Panc1 (cell line): ENCODE measurements around the gene ORC3. TPM values are rescaled to one million over a fixed set of nuclear protein-coding genes. Genes with fewer than 3 reads are reported as not detected.

Experiments used
- ATAC-seq: fragments of 200-7000 bp; cut with Tn5 transposase; 2 replicates; pipeline ENCODE4 v1.9.1; 2020; ENCODE audit warnings: mild to moderate bottlenecking, moderate library complexity
- BruUV-seq: library from RNA; stranded (reverse); fragments of 400-500 nt; replicated peaks from 2 replicates; lab custom pipeline; 2021; lab: Mats Ljungman, UMichigan
- CTCF ChIA-PET: fragments of 300-600 bp; sonication (Branson Sonifier 250); formaldehyde crosslinking; loops from one replicate; lab custom pipeline; 2022; ENCODE audit warnings: antibody characterized with exemption; lab: Charles Lee
- POLR2A ChIA-PET: fragments of 300-600 bp; sonication (Branson Sonifier 250); formaldehyde crosslinking; loops from one replicate; lab custom pipeline; 2022; ENCODE audit warnings: antibody characterized with exemption; lab: Charles Lee
- DNase-seq: peaks from one replicate; pipeline ENCODE4 v3.0.0-alpha.2; 2010; ENCODE audit warnings: low read depth, low spot score
- H3K27ac ChIP-seq: 2 replicates; pipeline ENCODE4 v1.5.1; 2011; ENCODE audit warnings: mild to moderate bottlenecking, low read length, inconsistent platforms
- H3K27me3 ChIP-seq: fragments of 200-500 bp; sonication (Bioruptor generic); 2 replicates; pipeline ENCODE4 v1.6.0; 2014; ENCODE audit warnings: low read length, inconsistent platforms; ENCODE audit not compliant: control insufficient read depth, insufficient read depth
- H3K36me3 ChIP-seq: fragments of 200-500 bp; sonication (Bioruptor generic); 2 replicates; pipeline ENCODE4 v1.5.1; 2014; ENCODE audit warnings: inconsistent platforms, mild to moderate bottlenecking, low read length, moderate library complexity; ENCODE audit not compliant: control insufficient read depth, insufficient read depth
- H3K4me1 ChIP-seq: 2 replicates; pipeline ENCODE4 v1.5.1; 2011; ENCODE audit warnings: inconsistent platforms, mild to moderate bottlenecking, low read length, moderate library complexity; ENCODE audit not compliant: control insufficient read depth, insufficient read depth
- H3K4me3 ChIP-seq, 2 experiments: 2 replicates each; pipeline ENCODE4 v1.5.1; 2011 to 2012; ENCODE audit warnings: low read depth in 2 of 2, low read length in 2 of 2, mild to moderate bottlenecking in 2 of 2, inconsistent platforms in 1 of 2, moderate library complexity in 1 of 2
- H3K9me3 ChIP-seq: fragments of 200-500 bp; sonication (Bioruptor generic); 2 replicates; pipeline ENCODE4 v1.5.1; 2014; ENCODE audit warnings: low read depth, mild to moderate bottlenecking, inconsistent platforms, low read length, moderate library complexity; ENCODE audit not compliant: control insufficient read depth, insufficient read depth
- CTCF ChIP-seq: fragments of 450-650 bp; IDR thresholded peaks from 2 replicates; pipeline ENCODE4 v1.5.1; 2017; ENCODE audit warnings: mild to moderate bottlenecking
- POLR2AphosphoS5 ChIP-seq: IDR thresholded peaks from 2 replicates; pipeline ENCODE4 v1.6.1; 2012; ENCODE audit warnings: mild to moderate bottlenecking, low read depth, low read length, moderate library complexity
- REST ChIP-seq, 2 experiments: IDR thresholded peaks; 2 replicates each; pipeline ENCODE4 v1.6.1; 2011 to 2012; ENCODE audit warnings: low read depth in 2 of 2, control low read depth in 1 of 2, low read length in 1 of 2, mild to moderate bottlenecking in 1 of 2, moderate library complexity in 1 of 2; ENCODE audit not compliant: insufficient read depth in 1 of 2
- SIN3A ChIP-seq: IDR thresholded peaks from 2 replicates; pipeline ENCODE4 v1.6.1; 2012; ENCODE audit warnings: low read depth, mild to moderate bottlenecking, low read length, moderate library complexity, borderline replicate concordance; ENCODE audit not compliant: insufficient read depth
- TCF7L2 ChIP-seq: IDR thresholded peaks from 2 replicates; pipeline ENCODE4 v1.6.1; 2011; ENCODE audit warnings: mild to moderate bottlenecking, low read depth, low read length, inconsistent platforms
- in situ Hi-C: cut with HindIII; loops from 2 replicates; pipeline ENCODE4 v1.10.0; 2016; ENCODE audit warnings: low sequenced_read_pairs, low pct_unique_long_range_greater_than_20kb
- intact Hi-C: fragments of 100-400 bp; cut with micrococcal nuclease; formaldehyde crosslinking; loops from one replicate; pipeline ENCODE4 v1.10.0; 2022; ENCODE audit not compliant: unreplicated experiment
- total RNA-seq: library from RNA; stranded (reverse); gene quantifications from one replicate; pipeline ENCODE4 v1.2.1, GENCODE V29; 2021; ENCODE audit not compliant: unreplicated experiment

The ORC3 gene
- total RNA-seq, 1 experiment from 2014 or later, result 36.9 TPM

- CTCF ChIA-PET, result no interaction called here
- in situ Hi-C loops (no loop called here), intact Hi-C loops (no loop called here)
- Histone ChIP-seq H3K27ac (peak overlapping the region; percentile 98), H3K4me3 (peak overlapping the region; percentile 95 to 100), H3K36me3 (peaks cover 17% of the 10 kb centered on the region), H3K9me3 (no peaks in the 10 kb centered on the region), H3K4me1 (peaks cover 4% of the 10 kb centered on the region; the same call in 1 of the 2 replicates), H3K27me3 (no peaks in the 10 kb centered on the region)
- POLR2A ChIA-PET, result no interaction called here
- ATAC-seq (no peak), DNase-seq (no peak)
- TF ChIP-seq TCF7L2, result no peak
- no peak for TF ChIP-seq SIN3A
- TF ChIP-seq REST (IDR thresholded peaks at IDR 0.05; ENCODE audit: insufficient read depth in 1 of 2, low read depth in 2 of 2, low read length in 1 of 2), result no peak
- BruUV-seq, result TSS peak; percentile 89
Observed at GRCh38 chr6:87590417-87590880, 514 bp downstream of the ORC3 start.

GRCh38 chr6:87590990-87591389 is 1.1 kb downstream of the ORC3 start:
- Histone ChIP-seq H3K36me3 (peaks cover 17% of the 10 kb centered on the region), H3K27me3 (no peaks in the 10 kb centered on the region), H3K9me3 (no peaks in the 10 kb centered on the region), H3K27ac (peak overlapping the region; percentile 98), H3K4me1 (peaks cover 4% of the 10 kb centered on the region; the same call in 1 of the 2 replicates), H3K4me3 (peak overlapping the region; percentile 95 to 100)
- ATAC-seq (no peak), DNase-seq (no peak)
- intact Hi-C loops (no loop called here), in situ Hi-C loops (no loop called here)
- BruUV-seq, result no TSS peak
- ChIA-PET POLR2A (interaction anchor here (0.6 kb wide), 1 partner anchor 187 kb away, joined by 12 read pairs; no protein-coding TSS in a partner anchor), CTCF (no interaction called here)
- TF ChIP-seq POLR2AphosphoS5 (no peak), TCF7L2 (no peak), REST (IDR thresholded peaks at IDR 0.05; ENCODE audit: insufficient read depth in 1 of 2, low read depth in 2 of 2, low read length in 1 of 2) (no peak), CTCF (no peak), SIN3A (no peak)
